Pancreas (tissue), 10 donors: Measurements from ENCODE around the gene HSPA4L. TPM values are rescaled to one million over a fixed set of nuclear protein-coding genes. Genes with fewer than 3 reads are reported as not detected.

Experiments used
- ATAC-seq, 4 donors: fragments of 200-7000 bp; cut with Tn5 transposase; one replicate each; pipeline versions ENCODE4 v1.8.0 to v1.9.1; 2020; ENCODE audit warnings: mild to moderate bottlenecking in 4 of 4, moderate library complexity in 4 of 4
- DNase-seq, 6 donors: peaks; one replicate each; pipeline ENCODE4 v3.0.0-alpha.2; 2020
- FAIRE-seq: peaks from 2 replicates; lab custom pipeline; 2012; peaks lifted over from hg19 to GRCh38; lab: Jason Lieb, UNC
- H3K27ac ChIP-seq, 4 donors: fragments of 200-600 bp; sonication (generic); 1 replicate in 3 of 4; 2 replicates in 1 of 4; pipeline versions ENCODE4 v1.5.0 to v1.8.0; 2020
- H3K27me3 ChIP-seq, 4 donors: fragments of 200-600 bp; one replicate each; pipeline ENCODE4 v1.8.0; 2021
- H3K36me3 ChIP-seq, 3 donors: fragments of 200-600 bp; sonication (generic) in 1 of 3; one replicate each; pipeline versions ENCODE4 v1.5.0 to v1.8.0; 2020 to 2021
- H3K4me1 ChIP-seq, 3 donors: fragments of 200-600 bp; one replicate each; pipeline ENCODE4 v1.8.0; 2021
- H3K4me3 ChIP-seq, 4 donors: fragments of 200-600 bp; sonication (generic) in 2 of 4; one replicate each; pipeline versions ENCODE4 v1.5.0 to v1.8.0; 2020 to 2021
- H3K9me3 ChIP-seq, 4 donors: fragments of 200-600 bp; one replicate each; pipeline ENCODE4 v1.8.0; 2021
- WGBS, 2 donors: extraction: QIAGEN DNeasy Blood & Tissue Kit; methylation state at CpG; one replicate each; pipeline ENCODE4 v1.1.7; 2013; 5-methylcytosine and 5-hydroxymethylcytosine counted together
- intact Hi-C, 3 donors: fragments of 100-400 bp; cut with DNase I; formaldehyde crosslinking; loops; one replicate each; pipeline versions ENCODE4 v1.11.1 to v1.14.2; 2022
- polyA plus RNA-seq, 2 donors: library from polyadenylated mRNA; stranded (reverse); fragments of 200-250 nt; gene quantifications; one replicate each; pipeline ENCODE4 v1.2.3, GENCODE V29; 2013
- total RNA-seq, 6 donors: library from RNA; stranded (reverse); fragmentation: NEBNext Ultra II Directional in 4 of 6; extraction: Animal tissue kit (Norgen Biotek cat#: 25700) in 4 of 6; gene quantifications; one replicate each; pipeline versions ENCODE4 v1.2.1 to v1.2.4, GENCODE V29; 2021 to 2023
- TF ChIP-seq, protein P1 (sequence below), 4 donors: fragments of 200-600 bp; sonication (generic) in 3 of 4; IDR thresholded peaks; one replicate each; pipeline versions ENCODE4 v1.5.0 to v1.8.0; 2021; ENCODE audit warnings: antibody characterized with exemption in 4 of 4
- donor health status: healthy with polysubstance abuse.
- donor health status: DM: no; HTN: no; CAD: no; lungs with moderate emphysema.
- donor health status: DM: no; HTN: no; CAD: no.
- donor health status: control.
- donor health status: control.
- donor health status: Bipolar disorder and iron deficiency.
- donor health status: DM: yes; HTN: yes; CAD: no.
- donor health status: DM: no; HTN: no; CAD: no.
- donor health status: DM: no; HTN: no; CAD: no.
- donor health status: DM: yes; HTN: yes; CAD: no.

The HSPA4L gene
- total and polyA plus RNA-seq, 8 donors, result 1.2 to 7.1 (median 5.4) TPM

DNA sequence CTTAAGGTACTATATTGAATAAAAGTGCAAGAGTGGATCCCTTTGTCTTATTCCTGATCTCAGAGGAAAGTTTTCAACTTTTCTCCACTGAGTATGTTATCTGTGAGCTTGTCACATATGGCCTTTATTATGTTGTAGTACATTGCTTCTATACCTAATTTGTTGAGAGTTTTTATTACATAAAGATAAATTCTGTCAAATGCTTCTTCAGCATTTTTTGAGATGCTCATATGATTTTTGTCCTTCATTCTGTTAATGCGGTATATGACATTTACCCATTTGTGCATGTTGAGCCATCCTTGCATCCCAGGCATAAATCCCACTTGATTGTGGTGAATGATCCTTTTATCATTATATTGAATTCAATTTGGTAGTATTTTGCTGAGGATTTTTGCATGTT, 40.9 kb upstream of the HSPA4L start:
- Histone ChIP-seq H3K27me3 (no peaks in the 10 kb centered on the region), H3K36me3 (no peaks in the 10 kb centered on the region), H3K27ac (no peak overlapping the region), H3K4me3 (no peak overlapping the region), H3K4me1 (no peaks in the 10 kb centered on the region), H3K9me3 (no peaks in the 10 kb centered on the region)
- ATAC-seq, result no peak
- TF ChIP-seq, protein P1, sequence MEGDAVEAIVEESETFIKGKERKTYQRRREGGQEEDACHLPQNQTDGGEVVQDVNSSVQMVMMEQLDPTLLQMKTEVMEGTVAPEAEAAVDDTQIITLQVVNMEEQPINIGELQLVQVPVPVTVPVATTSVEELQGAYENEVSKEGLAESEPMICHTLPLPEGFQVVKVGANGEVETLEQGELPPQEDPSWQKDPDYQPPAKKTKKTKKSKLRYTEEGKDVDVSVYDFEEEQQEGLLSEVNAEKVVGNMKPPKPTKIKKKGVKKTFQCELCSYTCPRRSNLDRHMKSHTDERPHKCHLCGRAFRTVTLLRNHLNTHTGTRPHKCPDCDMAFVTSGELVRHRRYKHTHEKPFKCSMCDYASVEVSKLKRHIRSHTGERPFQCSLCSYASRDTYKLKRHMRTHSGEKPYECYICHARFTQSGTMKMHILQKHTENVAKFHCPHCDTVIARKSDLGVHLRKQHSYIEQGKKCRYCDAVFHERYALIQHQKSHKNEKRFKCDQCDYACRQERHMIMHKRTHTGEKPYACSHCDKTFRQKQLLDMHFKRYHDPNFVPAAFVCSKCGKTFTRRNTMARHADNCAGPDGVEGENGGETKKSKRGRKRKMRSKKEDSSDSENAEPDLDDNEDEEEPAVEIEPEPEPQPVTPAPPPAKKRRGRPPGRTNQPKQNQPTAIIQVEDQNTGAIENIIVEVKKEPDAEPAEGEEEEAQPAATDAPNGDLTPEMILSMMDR (IDR thresholded peaks at IDR 0.05), result no peak
- FAIRE-seq, result no peak
- no peak for DNase-seq
- intact Hi-C loops, result no loop called here
- 89 to 96% methylated on average over 1 of the region's 1 CpG for WGBS, 2 donors

DNA sequence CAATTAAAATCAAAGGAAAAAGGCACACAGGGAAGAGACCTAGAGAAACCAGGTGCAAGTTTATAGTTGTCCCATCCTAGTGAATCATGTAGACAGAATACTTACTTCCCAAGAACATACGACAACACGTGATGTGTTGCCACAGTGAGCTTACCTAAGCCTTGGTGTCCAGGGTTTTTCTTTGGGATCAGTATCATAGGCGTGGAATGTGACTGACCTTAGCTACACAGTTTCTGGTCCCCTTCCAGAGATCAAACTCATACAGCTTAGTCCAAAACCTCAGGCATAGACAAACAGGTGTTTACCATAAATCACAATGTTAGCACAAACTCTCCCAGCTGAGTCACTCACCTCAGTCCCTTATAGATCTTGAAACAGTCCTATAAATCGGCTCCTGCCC, 34.2 kb upstream of the HSPA4L start:
- Histone ChIP-seq H3K4me3 (no peak overlapping the region), H3K4me1 (no peaks in the 10 kb centered on the region), H3K27me3 (no peaks in the 10 kb centered on the region), H3K36me3 (no peaks in the 10 kb centered on the region), H3K9me3 (no peaks in the 10 kb centered on the region), H3K27ac (no peak overlapping the region)
- DNase-seq (no peak), ATAC-seq (no peak), FAIRE-seq (no peak)
- TF ChIP-seq, protein P1 (IDR thresholded peaks at IDR 0.05), result no peak
- intact Hi-C loops, result no loop called here
- WGBS, 2 donors, result 72 to 85% methylated on average over 4 of the region's 4 CpGs

DNA sequence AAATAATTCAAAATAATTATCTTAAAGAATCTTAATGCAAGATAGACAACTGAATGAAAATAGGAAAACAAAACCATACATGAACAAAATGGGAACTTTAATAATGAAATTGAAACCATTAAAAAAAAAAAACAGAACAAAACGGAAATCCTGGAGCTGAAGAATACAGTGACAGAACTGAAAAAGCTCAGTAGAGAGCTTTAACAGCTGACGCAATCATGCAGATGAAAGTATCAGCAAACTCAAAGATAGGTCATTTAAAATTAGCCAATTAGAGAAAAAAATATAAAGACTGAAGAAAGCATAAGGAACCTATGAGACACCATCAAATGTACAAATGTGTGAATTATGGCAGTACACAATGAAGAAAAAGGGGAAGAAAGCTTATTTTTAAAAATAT, 33.2 kb upstream of the HSPA4L start:
- TF ChIP-seq, protein P1 (IDR thresholded peaks at IDR 0.05), result no peak
- Histone ChIP-seq H3K4me3 (no peak overlapping the region), H3K4me1 (no peaks in the 10 kb centered on the region), H3K36me3 (no peaks in the 10 kb centered on the region), H3K27me3 (no peaks in the 10 kb centered on the region), H3K9me3 (no peaks in the 10 kb centered on the region), H3K27ac (no peak overlapping the region)
- no peak for DNase-seq
- intact Hi-C loops, result no loop called here
- ATAC-seq, result no peak
- FAIRE-seq, result no peak
- WGBS, 2 donors, result 69 to 73% methylated on average over 2 of the region's 2 CpGs

DNA sequence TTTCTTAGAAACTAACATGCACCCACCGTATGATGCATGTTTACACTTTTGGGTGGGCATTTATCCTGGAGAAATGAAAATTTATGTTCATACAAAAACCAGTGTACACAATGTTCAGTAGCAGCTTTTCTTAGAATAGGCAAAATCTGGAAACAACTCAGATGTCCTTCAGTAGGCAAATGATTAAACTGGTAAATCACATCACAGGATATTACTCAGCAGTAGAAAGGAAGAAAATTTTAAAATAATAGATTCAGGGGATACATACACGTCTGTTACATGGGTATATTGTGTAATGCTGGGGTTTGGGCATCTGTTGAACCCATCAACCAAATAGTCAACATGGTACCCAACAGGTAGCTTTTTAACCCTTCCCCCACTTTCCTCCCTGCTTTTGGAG, 25.2 kb upstream of the HSPA4L start:
- Histone ChIP-seq H3K27me3 (no peaks in the 10 kb centered on the region), H3K27ac (no peak overlapping the region), H3K9me3 (no peaks in the 10 kb centered on the region), H3K36me3 (no peaks in the 10 kb centered on the region), H3K4me3 (no peak overlapping the region), H3K4me1 (no peaks in the 10 kb centered on the region)
- intact Hi-C loops, result no loop called here
- no peak for ATAC-seq
- DNase-seq, result no peak
- WGBS, 2 donors, result 38 to 53% methylated on average over 2 of the region's 2 CpGs
- TF ChIP-seq, protein P1 (IDR thresholded peaks at IDR 0.05), result no peak
- no peak for FAIRE-seq

DNA sequence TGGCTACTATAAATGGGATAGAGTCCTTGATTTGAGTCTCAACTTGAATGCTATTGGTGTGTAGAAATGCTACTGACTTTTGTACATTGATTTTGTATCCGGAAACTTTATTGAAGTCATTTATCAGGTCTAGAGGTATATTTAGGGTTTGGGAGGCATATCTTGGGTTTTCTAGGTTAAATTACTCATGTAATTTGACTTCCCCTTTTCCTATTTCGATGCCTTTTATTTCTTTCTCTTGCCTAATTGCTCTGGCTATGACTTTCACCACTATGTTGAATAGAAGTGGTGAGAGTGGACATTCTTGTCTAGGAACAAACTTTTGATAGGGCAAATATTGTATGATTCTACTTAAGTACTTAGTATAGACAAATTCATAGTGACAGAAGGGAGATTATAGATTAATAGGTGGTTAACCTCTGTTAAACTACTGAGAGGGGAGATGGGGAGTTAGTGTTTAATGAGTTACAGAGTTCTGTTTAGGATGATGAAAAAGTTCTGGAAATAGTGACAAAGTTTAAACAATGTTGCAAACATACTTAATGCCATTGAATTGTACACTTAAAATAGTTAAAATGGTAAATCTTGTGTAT, 22.8 kb upstream of the HSPA4L start:
- no peak for ATAC-seq
- Histone ChIP-seq H3K36me3 (no peaks in the 10 kb centered on the region), H3K27me3 (no peaks in the 10 kb centered on the region), H3K4me1 (no peaks in the 10 kb centered on the region), H3K4me3 (no peak overlapping the region), H3K9me3 (no peaks in the 10 kb centered on the region), H3K27ac (no peak overlapping the region)
- 64 to 91% methylated on average over 2 of the region's 2 CpGs for WGBS, 2 donors
- intact Hi-C loops, result no loop called here
- TF ChIP-seq, protein P1 (IDR thresholded peaks at IDR 0.05), result no peak
- FAIRE-seq, result no peak
- no peak for DNase-seq
